HS-5 (cell line): ENCODE measurements around the gene CACNA1I.

ENCODE experiments used
- DNase-seq: peaks from one replicate; pipeline ENCODE4 v3.0.0-alpha.2; 2012; ENCODE audit warnings: low read depth

CACNA1I gene

DNA sequence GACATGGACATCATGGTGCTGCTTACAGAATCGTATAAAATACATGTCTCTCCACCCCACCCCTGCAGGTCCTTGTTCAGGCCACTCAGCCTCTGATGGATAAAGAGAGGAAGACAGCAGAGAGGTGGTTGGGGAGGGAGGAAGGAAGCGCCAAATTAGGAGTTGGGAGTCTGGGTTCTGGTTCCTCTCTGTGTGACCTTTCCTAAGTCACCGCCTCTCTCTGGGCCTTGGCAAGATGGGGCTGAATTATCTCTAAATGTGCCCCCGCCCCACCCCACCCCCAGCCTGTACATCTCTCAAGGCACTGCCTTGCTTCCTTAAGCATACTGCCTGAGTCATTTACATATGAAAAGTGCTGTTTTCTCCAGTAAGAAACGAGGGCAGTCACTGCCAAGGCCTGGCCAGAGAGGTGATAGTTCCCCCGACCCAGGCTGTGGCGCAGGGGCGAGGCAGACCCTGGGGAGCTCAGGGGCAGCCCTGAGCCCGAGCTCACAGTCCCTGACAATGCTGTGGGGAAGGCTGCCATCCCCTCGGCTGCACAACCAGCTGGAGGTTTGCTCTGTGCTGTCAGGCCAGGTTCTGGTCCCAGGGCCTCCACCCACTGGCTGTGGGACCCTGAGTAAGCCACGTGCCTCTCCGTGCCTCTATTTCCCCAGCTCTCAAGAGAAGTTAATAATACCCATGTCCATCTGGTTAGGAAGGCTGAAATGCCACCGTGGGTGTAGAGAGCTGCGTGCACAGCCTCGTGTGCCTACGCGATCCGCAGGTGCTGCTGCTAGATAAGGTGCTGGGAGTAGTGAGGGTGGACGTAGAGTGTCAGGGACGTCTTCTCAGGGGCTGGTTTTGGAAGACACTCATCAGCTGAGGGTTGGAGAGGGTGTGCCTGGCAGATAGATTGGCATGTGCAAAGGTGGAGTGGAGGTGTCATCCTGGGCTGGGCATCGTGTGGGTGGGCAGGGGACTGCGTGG is 55.3 kb downstream of the CACNA1I start:
- DNase-seq, result no peak

DNA sequence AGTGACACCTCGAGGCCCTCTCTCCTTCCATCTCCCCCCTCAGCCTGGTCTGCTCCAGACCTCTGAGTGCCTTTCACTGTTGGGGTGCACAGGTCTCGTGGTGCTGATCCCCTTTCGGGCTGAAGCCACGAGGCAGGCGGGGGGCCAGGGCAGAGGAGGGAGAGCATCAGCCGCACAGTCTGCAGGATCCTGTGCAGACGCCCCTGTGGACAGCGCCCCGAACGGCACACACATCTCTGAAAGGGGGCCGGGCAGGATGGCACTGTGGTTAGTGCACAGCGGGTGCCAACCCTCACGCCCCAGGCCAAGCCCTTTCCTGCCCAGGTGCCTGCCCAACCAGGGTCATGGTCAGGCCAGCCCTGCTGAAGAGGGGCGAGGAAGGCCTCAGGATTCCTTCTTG is 56.7 kb downstream of the CACNA1I start:
- DNase-seq, result no peak

- DNase-seq, result no peak
Measured at GRCh38 chr22:39627865-39628562, 57.5 kb downstream of the CACNA1I start.

DNA sequence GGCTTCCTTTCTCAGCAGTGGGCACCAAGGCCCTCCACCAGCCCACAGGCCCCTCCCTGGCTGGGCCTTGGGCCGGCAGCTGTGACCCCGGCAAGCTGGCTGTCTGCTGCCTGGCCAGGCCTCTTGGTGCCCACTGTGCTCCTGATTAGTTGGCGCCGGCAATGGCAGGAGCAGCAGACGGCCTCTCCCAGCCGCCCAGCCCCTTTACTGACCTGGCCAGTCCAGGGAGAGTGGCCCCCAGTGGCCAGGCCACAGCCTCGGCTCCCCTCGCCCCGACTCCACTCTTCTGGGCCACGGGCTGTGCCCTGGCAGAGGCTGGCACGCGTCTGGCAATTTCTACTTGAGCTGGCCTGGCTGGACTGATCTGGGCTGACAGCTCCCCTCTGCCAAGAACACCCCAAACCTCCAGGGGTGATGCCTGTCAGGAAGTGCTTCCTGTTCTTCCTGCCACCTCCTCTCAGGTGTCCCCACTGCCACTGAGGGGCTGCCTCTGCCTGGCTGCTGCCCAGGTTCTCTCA is 58.1 kb downstream of the CACNA1I start:
- no peak for DNase-seq

DNA sequence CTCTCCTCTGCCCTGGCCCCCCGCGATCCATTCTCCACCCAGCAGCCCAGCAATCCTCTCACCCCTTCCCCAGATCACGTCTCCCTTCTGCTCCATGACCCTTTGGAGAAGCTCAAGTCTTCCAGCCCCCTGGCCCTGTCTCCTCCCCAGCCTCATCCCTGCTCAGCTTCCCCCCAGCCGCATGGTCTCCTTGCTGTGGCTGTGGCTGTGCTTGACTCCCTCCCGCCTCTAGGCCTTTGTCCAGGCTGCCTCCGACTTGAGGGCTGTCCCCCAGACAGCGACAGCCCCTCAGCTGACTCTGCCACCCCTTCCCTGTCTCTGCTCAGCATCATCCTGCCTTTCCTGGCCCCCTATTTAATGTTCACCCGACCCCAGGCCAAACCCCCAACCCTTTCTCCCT is 59.3 kb downstream of the CACNA1I start:
- DNase-seq, result no peak

DNA sequence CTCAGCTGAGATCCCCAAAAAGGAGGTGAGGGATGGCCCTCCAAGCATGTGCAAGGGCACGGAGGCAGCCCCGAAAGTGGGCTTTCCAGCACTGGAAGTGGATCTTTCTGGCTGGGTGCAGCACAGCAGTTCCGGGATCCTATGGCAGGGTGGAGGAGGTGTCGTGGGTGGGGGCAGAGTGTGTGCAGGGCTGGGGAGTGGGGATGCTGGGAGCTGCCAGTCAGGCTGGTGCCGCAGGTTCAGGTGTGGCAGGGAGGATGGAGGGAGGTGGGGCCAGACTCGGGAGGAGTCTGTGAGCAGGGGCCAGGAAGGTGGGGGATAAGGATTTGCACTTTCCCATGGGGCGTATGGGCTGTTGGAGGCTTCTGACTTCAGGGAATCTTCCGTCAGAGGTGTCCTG is 60.2 kb downstream of the CACNA1I start:
- DNase-seq, result no peak

DNA sequence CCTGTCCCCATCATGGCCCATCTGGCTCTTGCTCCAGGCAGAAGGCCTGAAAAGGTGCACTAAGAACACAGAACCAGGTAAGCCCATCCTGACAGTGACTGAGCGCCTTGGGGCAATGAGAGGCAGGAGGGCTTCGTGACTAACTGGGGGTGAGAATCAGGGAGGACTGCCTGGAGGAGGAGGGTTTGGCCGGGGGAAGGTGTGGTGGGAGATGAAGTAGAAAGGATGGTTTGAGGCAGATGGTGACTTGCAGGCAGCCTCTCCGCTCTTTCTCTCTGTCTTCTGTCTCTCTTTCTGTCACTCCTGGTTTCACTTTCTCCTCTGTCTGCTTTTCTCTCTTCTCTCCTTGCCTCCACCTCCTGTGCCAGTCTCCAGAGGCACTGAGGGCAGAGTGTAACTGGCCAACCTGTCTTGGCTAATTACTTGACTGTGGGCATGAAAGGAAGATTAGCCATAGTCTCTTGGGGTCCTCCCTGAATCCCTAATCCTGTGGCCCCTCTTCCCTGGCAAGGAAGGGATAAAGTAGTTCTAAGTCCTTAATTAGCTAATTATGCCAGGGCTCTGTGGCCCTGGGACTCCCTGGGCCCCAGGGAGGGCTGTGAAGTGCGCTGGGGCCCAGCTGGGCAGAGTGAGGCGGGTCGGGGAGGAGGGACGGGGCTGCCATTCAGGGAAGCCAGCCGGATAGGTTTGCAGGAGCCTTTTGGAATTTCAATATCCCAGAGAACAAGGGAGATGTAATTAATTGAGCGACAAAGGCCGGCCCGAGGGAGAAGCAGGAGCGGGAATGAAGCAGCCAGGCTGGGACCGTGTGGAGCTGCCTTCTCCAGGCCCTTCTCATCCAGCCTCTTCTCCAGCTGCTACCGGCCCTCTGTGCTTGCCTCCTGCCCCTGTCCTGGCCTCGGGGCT is 61.1 kb downstream of the CACNA1I start:
- no peak for DNase-seq

- DNase-seq, result peak; percentile 82
Measured at GRCh38 chr22:39634530-39635405, 64.2 kb downstream of the CACNA1I start.

- DNase-seq, result no peak
Measured at GRCh38 chr22:39635719-39636118, 65.2 kb downstream of the CACNA1I start.

DNA sequence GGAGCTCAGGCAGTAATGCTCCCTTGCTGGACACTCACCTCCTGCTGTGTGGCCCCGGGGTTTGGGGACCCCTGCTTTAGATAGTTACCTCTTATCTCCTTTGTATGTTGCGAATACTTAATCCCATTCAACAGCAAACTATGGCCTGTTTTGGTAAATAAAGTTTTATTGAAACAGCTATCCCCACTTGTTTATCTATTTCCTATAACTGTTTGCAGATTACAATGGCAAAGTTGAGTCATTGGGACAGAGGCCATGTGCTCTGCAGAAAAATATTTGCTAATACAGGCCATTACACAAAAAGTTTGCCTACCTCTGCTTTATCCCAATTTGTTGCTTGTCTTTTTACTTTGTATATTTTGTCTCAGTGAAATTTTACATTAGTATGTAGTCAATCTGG is 68.4 kb downstream of the CACNA1I start:
- no peak for DNase-seq

DNA sequence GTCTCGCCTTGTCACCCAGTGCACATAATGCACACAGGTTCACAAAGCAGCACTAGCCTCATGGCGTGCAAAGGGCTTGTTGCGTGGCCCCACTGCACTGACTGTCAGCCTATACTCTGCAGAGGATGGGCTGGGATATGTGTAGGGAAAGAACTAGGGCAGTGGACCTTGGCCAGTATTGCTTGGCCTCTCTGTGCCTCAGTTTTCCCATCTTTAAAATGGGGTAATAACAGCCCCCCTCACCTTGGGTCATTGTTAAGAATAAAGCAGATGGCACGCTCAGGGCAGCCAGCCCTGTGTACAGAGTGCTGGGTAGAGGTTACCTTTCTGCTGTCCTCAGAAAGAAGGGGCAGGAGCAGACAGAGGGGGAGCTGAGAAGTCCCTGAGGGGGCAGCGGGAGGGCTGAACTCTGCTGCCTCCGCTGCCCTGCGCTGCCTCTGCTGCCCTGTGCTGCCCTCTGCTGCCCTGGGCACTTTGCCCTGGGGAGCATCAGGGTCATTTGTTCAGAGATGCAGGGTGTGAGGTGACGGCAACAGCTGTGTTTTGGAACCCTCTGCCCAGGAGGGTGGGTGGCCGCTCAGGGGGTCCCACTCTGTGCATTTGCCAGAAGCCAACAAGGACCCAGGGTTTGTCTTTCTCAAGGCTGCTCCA is 71.2 kb downstream of the CACNA1I start:
- DNase-seq, result no peak

DNA sequence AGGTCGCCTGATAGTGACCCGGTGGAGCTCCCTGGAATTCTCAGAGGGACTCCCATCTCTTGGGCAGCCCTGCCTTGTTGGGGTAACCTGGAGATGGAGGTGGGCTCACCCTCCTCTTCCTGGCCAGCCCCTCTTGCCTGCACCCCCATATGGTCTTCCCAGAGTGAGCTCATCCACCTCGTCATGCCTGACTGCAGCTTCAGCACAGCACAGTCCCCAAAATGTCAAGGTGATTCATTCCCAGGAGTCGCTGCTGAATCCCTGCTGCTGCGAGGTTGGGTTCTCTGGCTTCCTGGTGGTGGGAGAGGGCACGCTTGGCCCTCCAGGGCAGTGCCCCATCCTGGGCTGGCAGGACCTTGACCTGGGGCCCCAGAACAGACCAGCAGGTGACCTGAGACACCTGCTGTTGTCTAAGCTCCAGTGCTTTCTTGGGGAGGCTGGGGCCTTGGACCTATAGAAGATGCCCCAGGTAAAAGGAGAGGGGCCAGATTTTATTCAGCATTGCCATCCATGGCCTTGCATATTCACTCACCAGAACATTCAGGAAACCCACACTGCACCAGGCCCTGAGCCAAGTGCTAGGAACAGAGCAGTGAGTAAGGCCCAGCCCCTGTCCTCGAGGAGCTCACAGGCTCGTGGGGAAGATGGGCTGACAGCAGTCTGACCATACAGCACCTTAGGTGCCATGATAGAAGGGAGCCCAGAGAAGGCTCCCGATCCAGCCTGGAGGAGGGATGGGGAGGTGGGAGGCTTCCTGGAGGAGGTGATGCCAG is 72.9 kb downstream of the CACNA1I start:
- DNase-seq, result no peak

GRCh38 chr22:39645532-39645931 is 75.0 kb downstream of the CACNA1I start:
- no peak for DNase-seq

- no peak for DNase-seq
Measured at GRCh38 chr22:39646398-39647063, 76.0 kb downstream of the CACNA1I start.

GRCh38 chr22:39647836-39648629 is 77.5 kb downstream of the CACNA1I start:
- no peak for DNase-seq

DNA sequence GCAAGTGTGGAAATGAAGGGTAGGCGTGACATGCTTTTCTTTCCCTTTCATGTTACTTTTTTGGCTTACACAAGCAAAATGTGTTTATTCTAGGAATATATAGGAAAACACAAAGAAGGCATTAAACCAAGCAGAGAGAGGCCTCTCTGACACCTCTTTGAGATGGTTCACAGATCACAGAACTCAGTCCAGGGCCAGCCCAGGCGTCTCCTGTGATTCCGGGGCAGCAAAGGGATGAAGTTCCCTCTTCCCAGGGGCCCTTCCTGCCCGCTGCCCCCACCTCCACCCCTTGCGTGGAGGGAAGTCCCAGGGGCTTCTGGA is 78.0 kb downstream of the CACNA1I start:
- no peak for DNase-seq

GRCh38 chr22:39649500-39650089 is 79.0 kb downstream of the CACNA1I start:
- DNase-seq, result no peak
